ENCODE measurements around the gene KRTAP6-2. TPM values are rescaled to one million over a fixed set of nuclear protein-coding genes. Genes with fewer than 3 reads are reported as not detected.

KRTAP6-2 gene
- total and polyA plus RNA-seq, 7 donors = not detected

GRCh38 chr21:30629200-30629599 lies 30.5 kb upstream of the KRTAP6-2 start:
- ATAC-seq = no peak
- Histone ChIP-seq H3K9me3 (no peaks in the 10 kb centered on the region), H3K4me1 (no peaks in the 10 kb centered on the region), H3K36me3 (ENCODE audit: insufficient read depth in 1 of 2, low read depth in 1 of 2) (no peaks in the 10 kb centered on the region), H3K4me3 (no peak overlapping the region), H3K27me3 (ENCODE audit: insufficient read depth in 3 of 3, low read length in 2 of 3) (no peaks in the 10 kb centered on the region), H3K27ac (no peak overlapping the region)
- intact Hi-C loops (cut with DNase I) = no loop called here
- TF ChIP-seq CTCF (IDR thresholded peaks at IDR 0.05) = no peak
- WGBS, 3 donors = 65 to 81% (median 65%) methylated on average over 1 of the region's 1 CpG
- no peak for DNase-seq

GRCh38 chr21:30628109-30628508 lies 29.4 kb upstream of the KRTAP6-2 start:
- H3K4me1 ChIP-seq = no peaks in the 10 kb centered on the region
- DNase-seq (no peak), ATAC-seq (no peak)
- no peak for TF ChIP-seq CTCF (IDR thresholded peaks at IDR 0.05)
- H3K27ac ChIP-seq = no peak overlapping the region
- H3K4me3 ChIP-seq = no peak overlapping the region
- intact Hi-C loops (cut with DNase I) = no loop called here
- H3K9me3 ChIP-seq = no peaks in the 10 kb centered on the region
- no peaks in the 10 kb centered on the region for H3K36me3 ChIP-seq (ENCODE audit: insufficient read depth in 1 of 2, low read depth in 1 of 2)
- no peaks in the 10 kb centered on the region for H3K27me3 ChIP-seq (ENCODE audit: insufficient read depth in 3 of 3, low read length in 2 of 3)
- 75 to 86% (median 75%) methylated on average over 4 of the region's 4 CpGs for WGBS, 3 donors

GRCh38 chr21:30625449-30626165 lies 26.9 kb upstream of the KRTAP6-2 start:
- TF ChIP-seq CTCF (IDR thresholded peaks at IDR 0.05) = no peak
- ATAC-seq (no peak), DNase-seq (no peak)
- no peaks in the 10 kb centered on the region for H3K27me3 ChIP-seq (ENCODE audit: insufficient read depth in 3 of 3, low read length in 2 of 3)
- no peaks in the 10 kb centered on the region for H3K4me1 ChIP-seq
- 68 to 78% (median 76%) methylated on average over 4 of the region's 4 CpGs for WGBS, 3 donors
- intact Hi-C loops (cut with DNase I) = no loop called here
- H3K4me3 ChIP-seq = no peak overlapping the region
- no peaks in the 10 kb centered on the region for H3K9me3 ChIP-seq
- no peak overlapping the region for H3K27ac ChIP-seq
- H3K36me3 ChIP-seq (ENCODE audit: insufficient read depth in 1 of 2, low read depth in 1 of 2) = no peaks in the 10 kb centered on the region

- Histone ChIP-seq H3K36me3 (ENCODE audit: insufficient read depth in 1 of 2, low read depth in 1 of 2) (no peaks in the 10 kb centered on the region), H3K4me3 (no peak overlapping the region), H3K27ac (no peak overlapping the region), H3K27me3 (ENCODE audit: insufficient read depth in 3 of 3, low read length in 2 of 3) (no peaks in the 10 kb centered on the region), H3K4me1 (no peaks in the 10 kb centered on the region), H3K9me3 (no peaks in the 10 kb centered on the region)
- ATAC-seq = no peak
- DNase-seq = no peak
- intact Hi-C loops (cut with DNase I) = no loop called here
- 80 to 90% (median 84%) methylated on average over 3 of the region's 3 CpGs for WGBS, 3 donors
- no peak for TF ChIP-seq CTCF (IDR thresholded peaks at IDR 0.05)
Measured at GRCh38 chr21:30623362-30623761, 24.7 kb upstream of the KRTAP6-2 start.

- Histone ChIP-seq H3K27me3 (ENCODE audit: insufficient read depth in 3 of 3, low read length in 2 of 3) (no peaks in the 10 kb centered on the region), H3K4me3 (no peak within 1 kb of the TSS), H3K4me1 (no peaks in the 10 kb centered on the region), H3K27ac (no peak within 1 kb of the TSS), H3K9me3 (no peaks in the 10 kb centered on the region), H3K36me3 (ENCODE audit: insufficient read depth in 1 of 2, low read depth in 1 of 2) (no peaks in the 10 kb centered on the region)
- ATAC-seq = no peak
- DNase-seq = no peak
- 56 to 65% (median 65%) methylated on average over 3 of the region's 3 CpGs for WGBS, 3 donors
- TF ChIP-seq CTCF (IDR thresholded peaks at IDR 0.05) = no peak
- intact Hi-C loops (cut with DNase I) = no loop called here
Measured at GRCh38 chr21:30620522-30620921, 21.8 kb upstream of the KRTAP6-2 start, which contains the start of gene KRTAP20-4. TSS of gene KRTAP20-4 (plus strand) at chr21:30620627.
